Measurements from ENCODE around the gene PIP4K2C.
A peak's percentile ranks its signal among the peaks of the same experiment; 100 is the strongest.

PIP4K2C gene

DNA sequence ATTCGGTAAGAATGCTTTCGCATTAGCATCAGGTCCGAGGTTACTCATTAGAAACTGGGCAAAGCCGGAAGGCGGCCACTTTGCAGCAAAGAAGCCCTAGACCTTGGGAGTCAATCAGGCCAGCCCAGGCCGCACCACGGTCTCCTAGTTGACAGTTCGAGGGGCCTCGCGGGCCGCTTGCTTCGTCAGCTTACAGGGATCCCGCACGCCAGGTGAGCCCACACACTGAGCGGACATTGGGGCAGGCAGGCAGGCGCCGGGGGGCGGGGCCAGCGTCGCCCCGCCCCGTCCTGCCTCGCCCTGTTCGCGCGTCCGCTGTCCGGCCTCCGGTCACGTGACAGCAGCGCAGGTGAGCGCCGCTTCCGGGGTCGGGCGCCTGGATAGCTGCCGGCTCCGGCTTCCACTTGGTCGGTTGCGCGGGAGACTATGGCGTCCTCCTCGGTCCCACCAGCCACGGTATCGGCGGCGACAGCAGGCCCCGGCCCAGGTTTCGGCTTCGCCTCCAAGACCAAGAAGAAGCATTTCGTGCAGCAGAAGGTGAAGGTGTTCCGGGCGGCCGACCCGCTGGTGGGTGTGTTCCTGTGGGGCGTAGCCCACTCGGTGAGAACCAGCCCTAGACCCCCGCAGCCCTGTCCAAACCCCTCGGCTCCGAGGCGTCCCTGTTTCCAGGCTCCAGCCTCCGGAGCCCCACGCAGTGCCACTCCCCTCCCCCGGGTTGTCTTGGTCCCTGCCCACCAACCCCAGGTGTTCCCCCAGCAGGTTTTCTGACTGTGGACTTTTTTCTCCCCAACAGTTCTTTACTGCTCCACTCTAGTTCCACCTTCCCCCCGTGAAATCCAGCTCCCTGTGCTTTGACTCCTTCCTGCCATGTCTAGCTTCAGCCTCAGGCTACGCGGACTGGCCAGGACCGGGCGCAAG is at the start of gene PIP4K2C:
Gene PIP4K2C, plus strand, starts transcription at position 329 of the 918 bp plus-strand sequence. Its CDS starts 98 bp downstream, at position 427.
- H3K4me3 ChIP-seq (replicated peaks; ENCODE audit: low read depth, low read length), result peak within 1 kb of the TSS; percentile 74
- TF ChIP-seq, protein P1, sequence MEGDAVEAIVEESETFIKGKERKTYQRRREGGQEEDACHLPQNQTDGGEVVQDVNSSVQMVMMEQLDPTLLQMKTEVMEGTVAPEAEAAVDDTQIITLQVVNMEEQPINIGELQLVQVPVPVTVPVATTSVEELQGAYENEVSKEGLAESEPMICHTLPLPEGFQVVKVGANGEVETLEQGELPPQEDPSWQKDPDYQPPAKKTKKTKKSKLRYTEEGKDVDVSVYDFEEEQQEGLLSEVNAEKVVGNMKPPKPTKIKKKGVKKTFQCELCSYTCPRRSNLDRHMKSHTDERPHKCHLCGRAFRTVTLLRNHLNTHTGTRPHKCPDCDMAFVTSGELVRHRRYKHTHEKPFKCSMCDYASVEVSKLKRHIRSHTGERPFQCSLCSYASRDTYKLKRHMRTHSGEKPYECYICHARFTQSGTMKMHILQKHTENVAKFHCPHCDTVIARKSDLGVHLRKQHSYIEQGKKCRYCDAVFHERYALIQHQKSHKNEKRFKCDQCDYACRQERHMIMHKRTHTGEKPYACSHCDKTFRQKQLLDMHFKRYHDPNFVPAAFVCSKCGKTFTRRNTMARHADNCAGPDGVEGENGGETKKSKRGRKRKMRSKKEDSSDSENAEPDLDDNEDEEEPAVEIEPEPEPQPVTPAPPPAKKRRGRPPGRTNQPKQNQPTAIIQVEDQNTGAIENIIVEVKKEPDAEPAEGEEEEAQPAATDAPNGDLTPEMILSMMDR (IDR thresholded peaks at IDR 0.05; ENCODE audit: low read depth, low read length, missing control alignments), result no peak
- no peak for DNase-seq (ENCODE audit: extremely low read depth, low read depth)

DNA sequence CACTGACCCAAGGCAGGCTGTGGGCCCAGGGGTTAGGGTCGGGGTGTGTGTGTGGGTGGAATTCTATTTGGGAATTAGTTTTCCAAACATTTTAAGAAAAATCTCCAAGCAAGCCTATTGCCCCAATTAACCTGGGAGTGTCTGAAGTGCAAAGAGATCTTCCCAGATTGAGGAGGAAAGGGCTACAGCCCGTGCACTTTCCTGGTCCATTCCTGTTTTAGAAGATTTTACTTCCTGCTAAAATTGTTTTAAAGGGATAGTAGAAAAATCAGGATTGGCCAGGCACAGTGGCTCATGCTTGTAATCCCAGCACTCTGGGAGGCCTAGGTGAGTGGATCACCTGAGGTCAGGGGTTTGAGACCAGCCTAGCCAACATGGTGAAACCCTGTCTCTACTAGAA is 49.3 kb upstream of the PIP4K2C start:
- no peak overlapping the region for H3K4me3 ChIP-seq (replicated peaks; ENCODE audit: low read depth, low read length)
- TF ChIP-seq, protein P1 (IDR thresholded peaks at IDR 0.05; ENCODE audit: low read depth, low read length, missing control alignments), result no peak
- no peak for DNase-seq (ENCODE audit: extremely low read depth, low read depth)

DNA sequence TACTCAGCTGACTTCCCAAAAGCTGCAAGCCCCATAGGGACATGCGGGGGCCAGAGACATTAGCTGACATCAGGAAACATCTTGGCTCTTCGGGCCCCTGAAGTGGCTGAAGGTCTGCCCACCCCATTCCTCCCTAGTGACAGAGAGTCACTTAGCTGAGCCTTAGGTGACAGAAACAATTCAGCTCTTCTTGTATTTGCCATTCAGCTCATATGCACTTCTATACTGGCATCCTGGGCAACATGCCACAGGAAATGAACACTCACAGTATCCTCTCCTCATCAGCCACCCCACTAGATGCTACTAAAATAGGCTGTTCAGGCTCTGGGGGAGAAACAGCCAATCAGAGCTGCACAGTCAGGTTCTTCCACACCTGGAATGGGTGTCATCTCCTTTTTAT is 47.4 kb upstream of the PIP4K2C start:
- H3K4me3 ChIP-seq (replicated peaks; ENCODE audit: low read depth, low read length), result no peak overlapping the region
- TF ChIP-seq, protein P1 (IDR thresholded peaks at IDR 0.05; ENCODE audit: low read depth, low read length, missing control alignments), result no peak
- no peak for DNase-seq (ENCODE audit: extremely low read depth, low read depth)

DNA sequence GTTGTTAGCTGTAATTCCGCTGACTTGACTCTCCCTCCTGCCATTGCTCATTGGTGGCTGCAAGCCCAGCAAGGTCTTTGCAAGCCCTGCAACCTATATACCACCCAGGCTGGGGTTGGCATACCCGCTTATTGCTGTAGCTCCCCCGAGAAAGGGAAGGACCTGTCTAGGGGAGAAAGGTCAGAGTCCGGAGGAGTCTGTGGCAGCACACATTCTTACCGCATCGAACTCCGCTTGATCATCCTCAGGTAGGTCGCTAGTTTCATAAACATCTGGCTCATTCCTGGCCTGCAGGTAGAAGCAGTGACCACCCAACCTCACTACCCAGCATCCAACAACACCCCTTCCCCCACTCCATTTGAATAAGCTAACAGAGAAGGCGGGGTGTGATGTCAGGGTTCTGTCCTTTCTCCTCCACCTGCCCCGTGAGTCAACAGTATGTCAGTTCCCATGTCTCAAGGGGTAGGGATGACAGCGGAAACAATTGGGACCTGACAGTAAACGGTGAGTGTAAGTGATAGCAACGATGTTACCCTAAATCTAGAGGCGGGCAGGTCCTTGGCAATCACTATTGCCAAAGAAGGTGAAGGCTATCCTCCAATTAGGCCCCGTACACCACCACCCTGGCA is 45.1 kb upstream of the PIP4K2C start:
- H3K4me3 ChIP-seq (replicated peaks; ENCODE audit: low read depth, low read length), result peak overlapping the region; percentile 89
- no peak for DNase-seq (ENCODE audit: extremely low read depth, low read depth)
- TF ChIP-seq, protein P1 (IDR thresholded peaks at IDR 0.05; ENCODE audit: low read depth, low read length, missing control alignments), result no peak

DNA sequence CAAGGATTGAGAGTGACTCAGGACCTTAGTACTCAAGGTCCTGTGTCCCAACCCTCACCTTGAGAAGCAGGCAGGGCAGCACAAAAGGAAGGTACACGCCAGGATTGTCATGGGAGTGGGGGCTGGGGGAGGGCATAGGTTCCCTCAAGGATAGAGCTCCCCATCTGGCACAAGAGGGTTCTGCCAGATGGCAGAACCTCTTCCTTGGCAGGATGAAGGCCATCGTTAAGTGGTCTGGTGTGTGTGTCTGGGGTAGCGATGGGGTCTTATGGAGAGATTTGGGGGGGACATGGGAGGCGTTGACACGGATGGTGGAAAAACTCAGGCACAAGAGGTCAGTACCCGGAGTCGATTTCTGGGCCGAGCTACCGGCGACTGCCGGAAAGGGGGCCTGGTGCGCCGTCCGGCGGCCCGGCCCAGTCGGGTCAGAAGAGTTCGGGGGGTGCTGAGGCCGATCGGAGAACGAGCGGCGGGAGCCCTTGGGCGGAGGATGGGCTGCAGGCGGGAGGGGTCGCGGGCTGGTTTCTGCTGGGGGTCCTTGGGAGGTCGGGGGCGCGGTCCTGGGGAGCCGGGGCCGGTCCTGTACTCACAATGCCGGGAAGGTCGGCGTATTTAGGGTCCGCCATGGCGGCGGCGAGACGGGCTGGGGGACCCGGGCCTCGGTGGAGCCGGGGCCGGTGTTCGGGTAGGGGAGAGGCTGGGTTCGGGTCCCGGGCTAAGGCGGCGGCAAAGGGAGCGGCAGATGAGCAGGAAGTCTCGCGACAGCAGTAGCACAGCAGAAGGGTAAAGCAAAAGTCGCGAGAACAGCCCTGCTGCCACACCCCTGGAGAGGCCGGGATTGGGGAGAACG is 44.3 kb upstream of the PIP4K2C start, which contains the start of gene DCTN2:
Gene DCTN2, minus strand, starts transcription at position 755 of the 850 bp plus-strand sequence. Its CDS starts 129 bp downstream, at position 626.
- TF ChIP-seq, protein P1 (IDR thresholded peaks at IDR 0.05; ENCODE audit: low read depth, low read length, missing control alignments), result no peak
- DNase-seq (ENCODE audit: extremely low read depth, low read depth), result peak; percentile 92
- H3K4me3 ChIP-seq (replicated peaks; ENCODE audit: low read depth, low read length), result peak within 1 kb of the TSS; percentile 89

DNA sequence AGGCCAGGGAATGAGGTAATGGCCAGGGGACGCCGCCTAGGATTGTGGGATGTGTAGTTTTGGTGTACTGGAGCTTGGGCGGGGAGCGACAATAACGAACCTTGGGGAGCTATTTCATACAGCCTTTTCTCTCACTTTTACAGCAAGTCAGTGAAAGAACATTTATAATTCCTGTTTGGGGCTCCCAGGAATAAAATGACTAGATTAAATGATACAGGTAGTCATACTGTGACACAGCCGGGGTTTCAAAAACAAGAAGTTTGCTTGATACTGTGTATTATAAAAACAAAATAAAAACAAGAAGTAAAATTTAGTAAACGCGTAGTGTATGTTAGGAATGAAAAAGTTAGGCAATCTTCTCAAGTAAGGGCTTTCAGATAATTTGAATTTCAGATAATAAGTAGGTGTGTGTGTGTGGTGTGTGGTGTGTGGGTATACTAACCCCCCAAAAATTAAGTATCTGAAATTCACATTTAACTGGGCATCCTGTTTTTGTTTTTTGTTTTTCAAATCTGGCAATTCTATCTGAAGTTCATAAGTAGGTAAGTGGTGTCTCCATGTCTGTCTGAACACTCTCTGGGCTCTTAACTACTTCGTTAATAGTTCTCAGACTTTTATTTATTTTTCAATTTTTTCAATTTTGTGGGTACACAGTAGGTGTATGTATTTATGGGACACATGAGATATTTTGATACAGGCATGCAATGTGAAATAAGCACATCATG is 43.5 kb upstream of the PIP4K2C start:
- peak overlapping the region; percentile 89 for H3K4me3 ChIP-seq (replicated peaks; ENCODE audit: low read depth, low read length)
- DNase-seq (ENCODE audit: extremely low read depth, low read depth), result no peak

More for the DNA sequence above, 43.5 kb upstream of the PIP4K2C start:
- TF ChIP-seq, protein P1 (IDR thresholded peaks at IDR 0.05; ENCODE audit: low read depth, low read length, missing control alignments), result no peak
